Tibial nerve (tissue), 4 donors: ENCODE results near the gene DDX10.

ENCODE experiments used
- EP300 ChIP-seq, 2 donors: sonication (generic); formaldehyde crosslinking; IDR thresholded peaks; one replicate each; pipeline ENCODE4 v1.6.1; 2017; ENCODE audit warnings: antibody characterized with exemption in 2 of 2, mild to moderate bottlenecking in 1 of 2
- POLR2A ChIP-seq, 2 donors: fragments of 450-650 bp; IDR thresholded peaks; one replicate each; pipeline ENCODE4 v1.6.1; 2017; ENCODE audit warnings: antibody characterized with exemption in 2 of 2, mild to moderate bottlenecking in 2 of 2, moderate library complexity in 2 of 2
- TF ChIP-seq, protein P1 (sequence below), 5 experiments: fragments of 200-600 bp in 3 of 5; fragments of 450-650 bp in 2 of 5; sonication (generic) in 3 of 5; IDR thresholded peaks; one replicate each; pipeline ENCODE4 v1.5.1; 2016 to 2019; ENCODE audit warnings: antibody characterized with exemption in 5 of 5, mild to moderate bottlenecking in 3 of 5, moderate library complexity in 2 of 5

- TF ChIP-seq, protein P1, sequence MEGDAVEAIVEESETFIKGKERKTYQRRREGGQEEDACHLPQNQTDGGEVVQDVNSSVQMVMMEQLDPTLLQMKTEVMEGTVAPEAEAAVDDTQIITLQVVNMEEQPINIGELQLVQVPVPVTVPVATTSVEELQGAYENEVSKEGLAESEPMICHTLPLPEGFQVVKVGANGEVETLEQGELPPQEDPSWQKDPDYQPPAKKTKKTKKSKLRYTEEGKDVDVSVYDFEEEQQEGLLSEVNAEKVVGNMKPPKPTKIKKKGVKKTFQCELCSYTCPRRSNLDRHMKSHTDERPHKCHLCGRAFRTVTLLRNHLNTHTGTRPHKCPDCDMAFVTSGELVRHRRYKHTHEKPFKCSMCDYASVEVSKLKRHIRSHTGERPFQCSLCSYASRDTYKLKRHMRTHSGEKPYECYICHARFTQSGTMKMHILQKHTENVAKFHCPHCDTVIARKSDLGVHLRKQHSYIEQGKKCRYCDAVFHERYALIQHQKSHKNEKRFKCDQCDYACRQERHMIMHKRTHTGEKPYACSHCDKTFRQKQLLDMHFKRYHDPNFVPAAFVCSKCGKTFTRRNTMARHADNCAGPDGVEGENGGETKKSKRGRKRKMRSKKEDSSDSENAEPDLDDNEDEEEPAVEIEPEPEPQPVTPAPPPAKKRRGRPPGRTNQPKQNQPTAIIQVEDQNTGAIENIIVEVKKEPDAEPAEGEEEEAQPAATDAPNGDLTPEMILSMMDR (IDR thresholded peaks at IDR 0.05) = no peak
- no peak for TF ChIP-seq EP300 (IDR thresholded peaks at IDR 0.05)
- no peak for TF ChIP-seq POLR2A (IDR thresholded peaks at IDR 0.05)
Measured at GRCh38 chr11:108826136-108826535, 161.3 kb downstream of the DDX10 start.
